Mesothelial cell of epicardium (in vitro differentiated cells): ENCODE measurements around the gene PIKFYVE. TPM values are rescaled to one million over a fixed set of nuclear protein-coding genes. Genes with fewer than 3 reads are reported as not detected.
A peak's percentile ranks its signal among the peaks of the same experiment; 100 is the strongest.

Experiments used
- DNase-seq, 2 experiments: peaks; one replicate each; pipeline ENCODE4 v3.0.0; 2021; ENCODE audit warnings: low spot score in 2 of 2; ENCODE audit not compliant: unreplicated experiment in 2 of 2
- H3K27ac Mint-ChIP-seq: 2 replicates; pipeline ENCODE4 v1.8.0; 2021; ENCODE audit warnings: mixed read lengths
- H3K27me3 Mint-ChIP-seq: 2 replicates; pipeline ENCODE4 v1.8.0; 2021; ENCODE audit warnings: low read depth, mixed read lengths
- H3K36me3 Mint-ChIP-seq: 2 replicates; pipeline ENCODE4 v1.8.0; 2021; ENCODE audit warnings: mixed read lengths
- H3K4me1 Mint-ChIP-seq: 2 replicates; pipeline ENCODE4 v1.8.0; 2021; ENCODE audit warnings: mixed read lengths
- H3K4me3 Mint-ChIP-seq: 2 replicates; pipeline ENCODE4 v1.8.0; 2021; ENCODE audit warnings: mild to moderate bottlenecking, moderate library complexity, mixed read lengths
- H3K9me3 Mint-ChIP-seq: 2 replicates; pipeline ENCODE4 v1.8.0; 2021; ENCODE audit warnings: mixed read lengths
- total RNA-seq: library from RNA; stranded (reverse); gene quantifications from 3 replicates; pipeline ENCODE4 v1.2.1, GENCODE V29; 2021
- TF ChIP-seq, protein P1 (sequence below): fragments of 200-600 bp; sonication (generic); IDR thresholded peaks from one replicate; pipeline ENCODE4 v1.5.0; 2021; ENCODE audit warnings: antibody characterized with exemption; ENCODE audit not compliant: unreplicated experiment

The PIKFYVE gene
- total RNA-seq, 1 donor from 2014 or later = 46.7 TPM

GRCh38 chr2:208311321-208311720, 45.3 kb downstream of the PIKFYVE start:
- H3K36me3 Mint-ChIP-seq = peaks cover 26% of the 10 kb centered on the region

GRCh38 chr2:208311954-208312353, 45.9 kb downstream of the PIKFYVE start:
- H3K27me3 Mint-ChIP-seq = no peaks in the 10 kb centered on the region
- H3K27ac Mint-ChIP-seq = peak overlapping the region; percentile 35
- H3K36me3 Mint-ChIP-seq = peaks cover 29% of the 10 kb centered on the region
- no peak for DNase-seq
- no peak overlapping the region for H3K4me3 Mint-ChIP-seq
- TF ChIP-seq, protein P1, sequence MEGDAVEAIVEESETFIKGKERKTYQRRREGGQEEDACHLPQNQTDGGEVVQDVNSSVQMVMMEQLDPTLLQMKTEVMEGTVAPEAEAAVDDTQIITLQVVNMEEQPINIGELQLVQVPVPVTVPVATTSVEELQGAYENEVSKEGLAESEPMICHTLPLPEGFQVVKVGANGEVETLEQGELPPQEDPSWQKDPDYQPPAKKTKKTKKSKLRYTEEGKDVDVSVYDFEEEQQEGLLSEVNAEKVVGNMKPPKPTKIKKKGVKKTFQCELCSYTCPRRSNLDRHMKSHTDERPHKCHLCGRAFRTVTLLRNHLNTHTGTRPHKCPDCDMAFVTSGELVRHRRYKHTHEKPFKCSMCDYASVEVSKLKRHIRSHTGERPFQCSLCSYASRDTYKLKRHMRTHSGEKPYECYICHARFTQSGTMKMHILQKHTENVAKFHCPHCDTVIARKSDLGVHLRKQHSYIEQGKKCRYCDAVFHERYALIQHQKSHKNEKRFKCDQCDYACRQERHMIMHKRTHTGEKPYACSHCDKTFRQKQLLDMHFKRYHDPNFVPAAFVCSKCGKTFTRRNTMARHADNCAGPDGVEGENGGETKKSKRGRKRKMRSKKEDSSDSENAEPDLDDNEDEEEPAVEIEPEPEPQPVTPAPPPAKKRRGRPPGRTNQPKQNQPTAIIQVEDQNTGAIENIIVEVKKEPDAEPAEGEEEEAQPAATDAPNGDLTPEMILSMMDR = no peak
- H3K4me1 Mint-ChIP-seq = peaks cover 20% of the 10 kb centered on the region
- H3K9me3 Mint-ChIP-seq = no peaks in the 10 kb centered on the region

More at GRCh38 chr2:208311321-208311720, 45.3 kb downstream of the PIKFYVE start:
- TF ChIP-seq, protein P1 = no peak
- H3K9me3 Mint-ChIP-seq = no peaks in the 10 kb centered on the region
- DNase-seq = no peak
- H3K4me3 Mint-ChIP-seq = no peak overlapping the region
- H3K4me1 Mint-ChIP-seq = peaks cover 20% of the 10 kb centered on the region
- no peak overlapping the region for H3K27ac Mint-ChIP-seq
- no peaks in the 10 kb centered on the region for H3K27me3 Mint-ChIP-seq

DNA sequence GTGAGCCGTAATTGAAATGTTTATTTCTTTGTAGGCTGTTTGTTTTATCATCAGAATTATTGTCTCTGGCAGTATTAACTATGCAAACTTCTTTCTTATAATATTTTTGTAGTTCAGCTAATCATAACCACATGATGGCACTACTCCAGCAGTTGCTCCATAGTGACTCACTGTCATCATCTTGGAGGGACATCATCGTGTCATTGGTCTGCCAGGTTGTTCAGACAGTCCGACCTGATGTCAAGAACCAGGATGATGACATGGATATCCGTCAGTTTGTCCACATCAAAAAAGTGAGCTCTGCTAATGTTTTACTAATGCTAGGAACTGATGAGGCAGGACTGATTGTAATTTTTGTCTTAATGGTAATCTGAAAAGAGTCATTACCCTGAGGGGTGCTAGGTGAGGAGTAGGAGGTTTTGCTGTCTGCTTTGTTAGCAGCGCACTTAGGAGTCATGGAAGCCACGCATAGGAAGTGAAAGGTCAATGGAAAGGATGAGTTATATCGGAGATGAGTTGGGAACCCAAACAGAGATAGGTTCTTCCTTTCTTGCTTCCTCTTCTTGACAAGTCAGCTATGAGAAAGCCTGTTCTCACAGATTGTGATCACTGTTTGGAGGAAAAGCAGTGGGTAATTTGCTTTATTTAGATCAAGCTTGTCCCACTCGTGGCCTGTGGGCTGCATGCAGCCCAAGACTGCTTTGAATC, 49.2 kb downstream of the PIKFYVE start:
- Mint-ChIP-seq H3K9me3 (no peaks in the 10 kb centered on the region), H3K36me3 (peaks cover 33% of the 10 kb centered on the region), H3K4me1 (peaks cover 23% of the 10 kb centered on the region), H3K27me3 (no peaks in the 10 kb centered on the region), H3K4me3 (no peak overlapping the region), H3K27ac (no peak overlapping the region)
- DNase-seq = no peak
- TF ChIP-seq, protein P1 = no peak

DNA sequence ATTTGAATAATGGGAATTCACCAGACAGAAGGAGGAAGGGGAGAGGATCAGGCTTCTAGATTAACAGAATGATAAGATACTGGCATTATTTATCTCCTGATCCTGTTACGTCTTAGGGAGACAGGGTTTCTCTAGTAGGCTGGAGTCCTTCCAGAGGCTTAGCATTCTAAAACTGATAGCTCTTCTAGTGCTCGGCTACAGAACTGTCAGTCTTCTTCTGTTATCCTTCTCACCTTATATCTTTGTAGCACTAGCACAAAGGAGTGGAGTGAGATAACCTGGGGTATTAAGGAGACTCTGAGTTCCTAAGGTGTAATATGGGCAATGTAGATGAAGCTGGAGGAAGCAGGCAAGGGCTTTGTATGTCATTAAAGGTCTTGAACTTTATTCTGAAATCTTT, 52.1 kb downstream of the PIKFYVE start:
- DNase-seq = no peak
- Mint-ChIP-seq H3K4me1 (peaks cover 3% of the 10 kb centered on the region), H3K27me3 (no peaks in the 10 kb centered on the region), H3K9me3 (no peaks in the 10 kb centered on the region), H3K36me3 (peaks cover 33% of the 10 kb centered on the region), H3K4me3 (no peak overlapping the region), H3K27ac (no peak overlapping the region)
- TF ChIP-seq, protein P1 = no peak

DNA sequence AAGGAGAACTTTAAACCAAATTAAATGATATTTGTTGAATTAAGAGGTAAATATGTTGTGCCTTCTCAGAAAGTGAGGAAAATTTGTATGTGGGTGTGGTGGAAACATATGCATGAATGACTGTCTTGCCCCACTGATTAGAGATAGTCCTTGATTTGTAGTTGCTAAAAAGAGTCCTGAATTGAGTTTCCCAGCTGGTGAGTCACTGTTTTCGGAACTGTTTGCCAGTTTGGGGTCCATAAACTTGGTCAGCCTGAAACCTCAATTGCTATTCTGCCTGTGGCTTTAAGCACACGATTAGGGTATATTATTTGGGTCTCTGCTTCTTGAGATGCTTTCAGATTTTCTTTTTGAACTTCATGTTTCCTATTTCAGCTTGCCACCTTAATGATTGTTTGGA, 53.3 kb downstream of the PIKFYVE start:
- no peak overlapping the region for H3K27ac Mint-ChIP-seq
- H3K27me3 Mint-ChIP-seq = no peaks in the 10 kb centered on the region
- H3K9me3 Mint-ChIP-seq = no peaks in the 10 kb centered on the region
- no peak for DNase-seq
- H3K4me1 Mint-ChIP-seq = peaks cover 3% of the 10 kb centered on the region
- TF ChIP-seq, protein P1 = no peak
- peaks cover 44% of the 10 kb centered on the region for H3K36me3 Mint-ChIP-seq
- no peak overlapping the region for H3K4me3 Mint-ChIP-seq
